Uterus (tissue), 4 donors: ENCODE data around the gene VPS54. TPM values are rescaled to one million over a fixed set of nuclear protein-coding genes. Genes with fewer than 3 reads are reported as not detected.

Experiments
- DNase-seq, 2 donors: peaks; one replicate each; pipeline ENCODE4 v3.0.0-alpha.2; 2019 to 2020
- H3K27ac ChIP-seq, 2 donors: fragments of 200-600 bp; sonication (generic); 1 replicate in 1 of 2; 2 replicates in 1 of 2; pipeline ENCODE4 v1.5.1; 2016 to 2018
- H3K27me3 ChIP-seq, 2 donors: fragments of 200-600 bp; sonication (generic); one replicate each; pipeline ENCODE4 v1.5.1; 2018 to 2019; ENCODE audit warnings: control low read depth in 1 of 2
- H3K36me3 ChIP-seq, 2 donors: fragments of 200-600 bp; sonication (generic); one replicate each; pipeline ENCODE4 v1.5.1; 2019; ENCODE audit warnings: control low read depth in 1 of 2
- H3K4me1 ChIP-seq, 2 donors: fragments of 200-600 bp; sonication (generic); one replicate each; pipeline ENCODE4 v1.5.1; 2018 to 2019; ENCODE audit warnings: control low read depth in 1 of 2
- H3K4me3 ChIP-seq, 2 donors: fragments of 200-600 bp; sonication (generic); 1 replicate in 1 of 2; 2 replicates in 1 of 2; pipeline ENCODE4 v1.5.1; 2018 to 2019; ENCODE audit warnings: mild to moderate bottlenecking in 1 of 2
- H3K9me3 ChIP-seq, 2 donors: fragments of 200-600 bp; sonication (generic); one replicate each; pipeline ENCODE4 v1.5.1; 2019; ENCODE audit warnings: control low read depth in 1 of 2
- POLR2A ChIP-seq, 2 donors: fragments of 450-650 bp; IDR thresholded peaks; one replicate each; pipeline ENCODE4 v1.6.1; 2016; ENCODE audit warnings: antibody characterized with exemption in 2 of 2, mild to moderate bottlenecking in 1 of 2, moderate library complexity in 1 of 2
- intact Hi-C: fragments of 100-400 bp; cut with DNase I; formaldehyde crosslinking; loops from one replicate; pipeline ENCODE4 v1.15.1; 2023; ENCODE audit warnings: low total_unique reads
- total RNA-seq, 4 donors: library from RNA; depleted of rRNA in 3 of 4; stranded (reverse); fragments of >200 nt in 3 of 4; gene quantifications; one replicate each; pipeline versions ENCODE4 v1.1.0 to v1.2.4, GENCODE V29; 2014 to 2023
- TF ChIP-seq, protein P1 (sequence below), 4 experiments: fragments of 200-600 bp in 2 of 4; fragments of 450-650 bp in 2 of 4; sonication (generic) in 2 of 4; IDR thresholded peaks; one replicate each; pipeline ENCODE4 v1.5.1; 2016 to 2019; ENCODE audit warnings: antibody characterized with exemption in 4 of 4, mild to moderate bottlenecking in 2 of 4, moderate library complexity in 1 of 4
- donor health status: DM: yes; HTN: yes; CAD: no.

Gene VPS54
- total RNA-seq, 4 donors from 2014 or later, result 32.1 to 55.2 (median 39.8) TPM

DNA sequence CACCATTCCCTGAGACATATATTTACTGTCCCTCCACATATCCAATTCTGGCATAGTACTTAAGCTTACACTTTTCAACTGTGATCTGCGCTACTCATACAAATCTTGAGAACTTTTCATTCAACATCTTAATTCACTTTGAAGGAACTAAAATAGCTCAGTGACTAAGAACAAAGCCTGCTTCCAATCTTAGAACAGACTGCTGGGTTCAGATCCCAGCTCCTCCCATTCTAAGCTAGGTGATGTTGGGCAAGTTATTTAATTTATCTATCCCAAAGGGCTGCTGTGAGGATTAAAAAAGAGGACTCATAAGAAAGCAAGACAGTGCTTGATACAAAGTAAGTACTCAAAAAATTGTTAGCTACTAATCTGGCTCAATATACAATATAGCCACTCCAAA, 119.6 kb downstream of the VPS54 start:
- H3K27ac ChIP-seq, result no peak overlapping the region
- no peaks in the 10 kb centered on the region for H3K36me3 ChIP-seq
- H3K4me3 ChIP-seq, result no peak overlapping the region
- intact Hi-C loops, result no loop called here
- H3K27me3 ChIP-seq, result no peaks in the 10 kb centered on the region
- TF ChIP-seq POLR2A (IDR thresholded peaks at IDR 0.05), result no peak
- TF ChIP-seq, protein P1, sequence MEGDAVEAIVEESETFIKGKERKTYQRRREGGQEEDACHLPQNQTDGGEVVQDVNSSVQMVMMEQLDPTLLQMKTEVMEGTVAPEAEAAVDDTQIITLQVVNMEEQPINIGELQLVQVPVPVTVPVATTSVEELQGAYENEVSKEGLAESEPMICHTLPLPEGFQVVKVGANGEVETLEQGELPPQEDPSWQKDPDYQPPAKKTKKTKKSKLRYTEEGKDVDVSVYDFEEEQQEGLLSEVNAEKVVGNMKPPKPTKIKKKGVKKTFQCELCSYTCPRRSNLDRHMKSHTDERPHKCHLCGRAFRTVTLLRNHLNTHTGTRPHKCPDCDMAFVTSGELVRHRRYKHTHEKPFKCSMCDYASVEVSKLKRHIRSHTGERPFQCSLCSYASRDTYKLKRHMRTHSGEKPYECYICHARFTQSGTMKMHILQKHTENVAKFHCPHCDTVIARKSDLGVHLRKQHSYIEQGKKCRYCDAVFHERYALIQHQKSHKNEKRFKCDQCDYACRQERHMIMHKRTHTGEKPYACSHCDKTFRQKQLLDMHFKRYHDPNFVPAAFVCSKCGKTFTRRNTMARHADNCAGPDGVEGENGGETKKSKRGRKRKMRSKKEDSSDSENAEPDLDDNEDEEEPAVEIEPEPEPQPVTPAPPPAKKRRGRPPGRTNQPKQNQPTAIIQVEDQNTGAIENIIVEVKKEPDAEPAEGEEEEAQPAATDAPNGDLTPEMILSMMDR (IDR thresholded peaks at IDR 0.05), result no peak
- no peak for DNase-seq
- H3K4me1 ChIP-seq, result no peaks in the 10 kb centered on the region
- H3K9me3 ChIP-seq, result peaks cover 0 to 9% of the 10 kb centered on the region in 2 donors

DNA sequence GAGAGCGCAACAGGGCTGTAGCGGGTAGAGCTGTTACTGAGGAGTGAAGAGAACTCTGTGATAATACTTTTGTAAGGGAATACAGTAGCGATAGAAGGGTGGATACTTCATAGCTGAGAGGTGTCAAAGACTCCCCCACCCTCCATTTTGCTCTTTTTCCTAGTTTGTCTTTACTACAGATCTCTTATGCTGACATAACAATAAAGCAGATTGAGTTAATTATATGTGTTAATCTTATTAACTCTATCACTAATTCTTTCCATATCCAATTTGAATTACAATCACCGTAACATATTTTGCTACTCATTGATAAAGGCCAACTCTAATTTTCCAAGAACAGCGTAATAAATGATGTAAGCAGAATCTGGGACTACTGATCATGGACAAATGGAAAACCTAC, 120.4 kb downstream of the VPS54 start:
- intact Hi-C loops, result no loop called here
- TF ChIP-seq, protein P1 (IDR thresholded peaks at IDR 0.05), result no peak
- no peak for TF ChIP-seq POLR2A (IDR thresholded peaks at IDR 0.05)
- Histone ChIP-seq H3K36me3 (no peaks in the 10 kb centered on the region), H3K27me3 (no peaks in the 10 kb centered on the region), H3K9me3 (peaks cover 0 to 9% of the 10 kb centered on the region in 2 donors), H3K27ac (no peak overlapping the region), H3K4me1 (no peaks in the 10 kb centered on the region), H3K4me3 (no peak overlapping the region)
- DNase-seq, result no peak

DNA sequence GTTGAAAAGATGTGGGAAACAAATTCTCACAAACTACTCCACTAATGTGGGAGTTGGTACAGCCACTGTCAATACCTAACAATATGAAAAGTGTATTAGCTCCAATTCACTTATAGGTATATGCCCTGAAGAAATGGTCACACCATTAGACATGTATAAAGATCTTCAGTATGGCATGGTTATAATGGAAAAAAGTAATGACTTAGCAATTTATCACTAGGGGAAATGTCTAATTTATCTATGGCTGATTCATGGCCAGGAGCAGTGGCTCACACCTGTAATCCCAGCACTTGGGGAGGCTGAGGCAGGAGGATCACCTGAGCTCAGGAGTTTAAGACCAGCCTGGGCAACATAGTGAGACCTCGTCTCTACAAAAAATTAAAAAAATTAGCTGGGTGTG, 125.1 kb downstream of the VPS54 start:
- no peaks in the 10 kb centered on the region for H3K36me3 ChIP-seq
- intact Hi-C loops, result no loop called here
- no peaks in the 10 kb centered on the region for H3K9me3 ChIP-seq
- H3K27ac ChIP-seq, result no peak overlapping the region
- DNase-seq, result no peak
- TF ChIP-seq, protein P1 (IDR thresholded peaks at IDR 0.05), result no peak
- TF ChIP-seq POLR2A (IDR thresholded peaks at IDR 0.05), result no peak
- no peak overlapping the region for H3K4me3 ChIP-seq
- H3K4me1 ChIP-seq, result no peaks in the 10 kb centered on the region
- H3K27me3 ChIP-seq, result no peaks in the 10 kb centered on the region

DNA sequence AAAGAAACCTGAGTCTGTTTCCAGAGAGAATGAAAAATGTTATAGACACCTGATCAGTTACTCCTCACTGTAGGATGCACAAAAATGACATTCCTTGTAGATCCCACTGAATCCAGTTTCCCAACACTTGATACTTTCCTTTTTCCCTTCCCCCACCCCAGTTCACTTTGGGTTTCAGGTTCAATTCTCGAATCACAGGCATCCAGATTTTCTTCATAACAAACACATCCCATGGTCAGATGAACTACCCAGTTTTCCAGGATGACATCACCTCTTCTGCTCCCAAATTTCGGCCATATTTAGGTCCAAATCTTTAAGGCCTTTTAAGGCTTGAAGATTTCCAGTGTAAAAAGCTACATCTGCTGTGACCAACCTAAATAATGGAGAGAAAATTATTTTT, 126.1 kb downstream of the VPS54 start:
- no peaks in the 10 kb centered on the region for H3K9me3 ChIP-seq
- DNase-seq, result no peak
- H3K4me3 ChIP-seq, result no peak overlapping the region
- no peaks in the 10 kb centered on the region for H3K27me3 ChIP-seq
- H3K27ac ChIP-seq, result no peak overlapping the region
- no peaks in the 10 kb centered on the region for H3K36me3 ChIP-seq
- TF ChIP-seq, protein P1 (IDR thresholded peaks at IDR 0.05), result no peak
- no peak for TF ChIP-seq POLR2A (IDR thresholded peaks at IDR 0.05)
- H3K4me1 ChIP-seq, result no peaks in the 10 kb centered on the region
- intact Hi-C loops, result no loop called here

DNA sequence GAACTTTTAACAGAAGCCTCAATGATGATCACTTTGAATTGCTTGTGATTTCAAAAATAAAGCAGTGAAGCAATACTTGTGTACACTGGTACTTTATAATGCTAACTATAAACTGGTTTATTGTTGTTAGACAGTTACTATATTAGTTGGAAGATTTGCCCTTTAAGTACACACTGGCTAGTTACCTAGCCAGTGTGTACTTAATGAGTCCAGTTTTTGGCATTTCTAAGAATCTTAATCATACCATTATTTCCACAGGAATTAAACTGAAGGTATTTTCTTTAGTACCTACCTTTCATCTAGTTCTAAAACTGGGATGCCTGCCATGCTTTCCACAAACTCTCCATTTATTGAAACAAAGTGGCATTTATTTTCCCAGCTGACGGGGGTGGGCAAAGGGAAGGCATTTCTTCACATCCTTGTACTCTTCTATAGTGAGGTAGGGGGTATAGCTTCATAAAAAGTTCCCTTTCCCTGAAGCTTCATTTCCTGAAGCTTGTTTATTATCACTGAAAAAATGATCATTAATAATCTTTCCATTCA, 127.7 kb downstream of the VPS54 start:
- no peaks in the 10 kb centered on the region for H3K4me1 ChIP-seq
- H3K27me3 ChIP-seq, result no peaks in the 10 kb centered on the region
- H3K36me3 ChIP-seq, result no peaks in the 10 kb centered on the region
- intact Hi-C loops, result no loop called here
- no peak for DNase-seq
- H3K4me3 ChIP-seq, result no peak overlapping the region
- H3K27ac ChIP-seq, result peak overlapping the region in 1 of 2 donors; percentile 0
- TF ChIP-seq, protein P1 (IDR thresholded peaks at IDR 0.05), result no peak
- TF ChIP-seq POLR2A (IDR thresholded peaks at IDR 0.05), result no peak
- H3K9me3 ChIP-seq, result no peaks in the 10 kb centered on the region
